C4-2B (cell line): ENCODE results near the gene MFGE8.
A peak's percentile ranks its signal among the peaks of the same experiment; 100 is the strongest.

Experiments used
- H3K27ac ChIP-seq: fragments of 450-650 bp; 2 replicates; pipeline ENCODE4 v1.5.1; 2017
- ZFX ChIP-seq: fragments of 450-650 bp; IDR thresholded peaks from 2 replicates; pipeline ENCODE4 v1.6.1; 2017
- TF ChIP-seq, protein P1 (sequence below): fragments of 450-650 bp; conservative IDR thresholded peaks from 2 replicates; pipeline ENCODE4 v1.5.1; 2017; ENCODE audit warnings: mild to moderate bottlenecking

Gene MFGE8

DNA sequence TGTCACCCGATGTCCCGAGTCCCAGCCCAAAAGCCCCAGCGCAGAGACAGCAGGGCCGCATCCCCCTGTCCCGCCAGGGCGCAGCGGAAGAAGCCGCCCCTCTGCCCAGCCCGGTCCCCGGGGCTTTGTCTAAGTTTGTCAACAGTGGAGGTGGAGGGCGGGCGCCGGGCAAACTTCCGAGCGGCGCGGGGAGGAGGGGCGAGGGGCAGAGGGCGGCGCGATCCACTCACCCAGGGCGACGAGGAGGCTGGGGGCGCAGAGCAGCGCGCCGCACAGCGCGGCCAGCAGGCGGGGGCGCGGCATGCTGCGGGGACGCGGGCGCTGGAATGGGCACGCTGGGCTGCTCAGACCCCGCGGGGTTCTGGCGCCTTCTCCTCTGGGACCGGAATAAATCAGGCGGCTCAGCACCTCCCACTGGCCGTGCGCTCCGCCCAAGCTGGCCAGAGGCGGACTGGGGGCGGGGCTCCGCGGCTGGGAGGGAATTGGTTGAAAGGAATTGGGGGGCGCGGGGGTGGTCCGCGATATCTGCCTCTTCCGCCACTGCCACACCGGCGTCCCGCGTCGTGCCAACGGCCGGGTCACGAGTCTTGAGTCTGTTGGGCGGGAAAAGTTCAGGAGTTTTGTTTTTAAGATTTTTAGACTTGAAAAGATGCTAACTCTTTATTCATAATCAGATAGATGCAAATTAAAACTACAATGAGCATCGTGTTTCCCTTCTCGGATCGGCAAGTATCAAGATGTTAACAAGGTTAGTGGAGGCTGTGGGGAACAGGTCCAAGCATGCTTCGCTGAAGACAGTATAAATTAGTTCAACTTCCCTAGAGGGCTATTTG is at the start of gene MFGE8:
MFGE8 (minus strand) TSS at position 363 of the 833 bp plus-strand sequence; CDS start at position 303, 60 bp downstream.
- H3K27ac ChIP-seq = peak within 1 kb of the TSS; percentile 59
- TF ChIP-seq, protein P1, sequence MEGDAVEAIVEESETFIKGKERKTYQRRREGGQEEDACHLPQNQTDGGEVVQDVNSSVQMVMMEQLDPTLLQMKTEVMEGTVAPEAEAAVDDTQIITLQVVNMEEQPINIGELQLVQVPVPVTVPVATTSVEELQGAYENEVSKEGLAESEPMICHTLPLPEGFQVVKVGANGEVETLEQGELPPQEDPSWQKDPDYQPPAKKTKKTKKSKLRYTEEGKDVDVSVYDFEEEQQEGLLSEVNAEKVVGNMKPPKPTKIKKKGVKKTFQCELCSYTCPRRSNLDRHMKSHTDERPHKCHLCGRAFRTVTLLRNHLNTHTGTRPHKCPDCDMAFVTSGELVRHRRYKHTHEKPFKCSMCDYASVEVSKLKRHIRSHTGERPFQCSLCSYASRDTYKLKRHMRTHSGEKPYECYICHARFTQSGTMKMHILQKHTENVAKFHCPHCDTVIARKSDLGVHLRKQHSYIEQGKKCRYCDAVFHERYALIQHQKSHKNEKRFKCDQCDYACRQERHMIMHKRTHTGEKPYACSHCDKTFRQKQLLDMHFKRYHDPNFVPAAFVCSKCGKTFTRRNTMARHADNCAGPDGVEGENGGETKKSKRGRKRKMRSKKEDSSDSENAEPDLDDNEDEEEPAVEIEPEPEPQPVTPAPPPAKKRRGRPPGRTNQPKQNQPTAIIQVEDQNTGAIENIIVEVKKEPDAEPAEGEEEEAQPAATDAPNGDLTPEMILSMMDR = no peak
- no peak for TF ChIP-seq ZFX

- TF ChIP-seq, protein P1 = no peak
- TF ChIP-seq ZFX = no peak
- no peak overlapping the region for H3K27ac ChIP-seq
Measured at GRCh38 chr15:88959445-88959844, 46.3 kb upstream of the MFGE8 start.

DNA sequence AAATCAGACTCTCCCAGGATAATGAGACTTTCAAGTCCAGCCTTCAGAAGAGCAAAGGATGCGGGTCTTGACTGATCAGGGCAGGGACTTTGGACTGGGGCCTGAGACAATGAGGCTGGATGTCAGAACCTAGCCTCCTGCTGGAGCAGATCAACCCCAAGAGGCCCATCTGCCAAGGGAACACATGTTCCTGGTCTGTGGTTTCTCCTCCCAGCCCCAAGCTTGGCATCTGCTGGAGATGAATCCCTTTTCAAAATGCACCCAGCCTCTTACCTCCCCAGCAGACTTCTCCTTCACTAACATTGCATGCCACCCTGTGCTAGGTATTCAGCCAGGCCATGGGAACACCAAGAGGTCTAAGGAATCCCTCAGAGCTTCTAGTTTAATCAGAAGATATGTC is 43.7 kb upstream of the MFGE8 start:
- no peak for TF ChIP-seq ZFX
- TF ChIP-seq, protein P1 = no peak
- no peak overlapping the region for H3K27ac ChIP-seq

DNA sequence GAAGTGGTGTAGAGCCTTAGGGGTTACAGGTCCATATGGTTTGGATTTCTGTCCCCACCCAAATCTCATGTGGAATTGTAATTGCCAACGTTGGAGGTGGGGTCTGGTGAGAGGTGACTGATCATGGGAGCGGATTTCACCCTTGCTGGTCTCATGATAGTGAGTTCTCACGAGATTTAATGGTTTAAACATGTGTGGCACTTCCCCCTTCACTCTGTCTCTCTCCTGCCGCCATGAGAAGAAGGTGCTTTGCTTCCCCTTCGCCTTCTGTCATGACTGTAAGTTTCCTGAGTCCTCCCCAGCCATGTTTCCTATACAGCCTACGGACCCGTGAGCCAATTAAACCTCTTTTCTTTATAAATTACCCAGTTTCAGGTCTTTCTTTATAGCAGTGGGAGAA is 43.1 kb upstream of the MFGE8 start:
- no peak overlapping the region for H3K27ac ChIP-seq
- TF ChIP-seq ZFX = no peak
- TF ChIP-seq, protein P1 = no peak

GRCh38 chr15:88954431-88955277 is 41.5 kb upstream of the MFGE8 start:
- TF ChIP-seq, protein P1 = no peak
- no peak for TF ChIP-seq ZFX
- H3K27ac ChIP-seq = no peak overlapping the region

GRCh38 chr15:88950600-88951160 is 37.5 kb upstream of the MFGE8 start:
- H3K27ac ChIP-seq = no peak overlapping the region
- TF ChIP-seq, protein P1 = no peak
